Large intestine (tissue), 3 donors: ENCODE measurements around the gene WWOX. TPM values are rescaled to one million over a fixed set of nuclear protein-coding genes. Genes with fewer than 3 reads are reported as not detected.

Experiments
- DNase-seq, 2 donors: peaks; one replicate each; pipeline versions ENCODE4 v3.0.0 to v3.0.0-alpha.2; 2013
- H3K27ac ChIP-seq: one replicate; pipeline ENCODE4 v1.5.1; 2013; ENCODE audit warnings: low read length
- H3K27me3 ChIP-seq: 2 replicates; pipeline ENCODE4 v1.6.1; 2013; ENCODE audit warnings: low read length; ENCODE audit not compliant: control insufficient read depth, insufficient read depth
- H3K36me3 ChIP-seq: 2 replicates; pipeline ENCODE4 v1.6.1; 2013; ENCODE audit warnings: low read length; ENCODE audit not compliant: control insufficient read depth, insufficient read depth
- H3K4me1 ChIP-seq: one replicate; pipeline ENCODE4 v1.6.1; 2013; ENCODE audit warnings: low read length; ENCODE audit not compliant: control insufficient read depth, insufficient read depth
- H3K4me3 ChIP-seq: one replicate; pipeline ENCODE4 v1.5.1; 2013; ENCODE audit warnings: low read length
- H3K9me3 ChIP-seq: one replicate; pipeline ENCODE4 v1.6.1; 2013; ENCODE audit warnings: mild to moderate bottlenecking, low read depth, low read length, moderate library complexity; ENCODE audit not compliant: control insufficient read depth
- WGBS: methylation state at CpG from one replicate; pipeline ENCODE4 v1.1.5; 2013; ENCODE audit warnings: low lambda C conversion rate; ENCODE audit not compliant: insufficient coverage; 5-methylcytosine and 5-hydroxymethylcytosine counted together
- polyA plus RNA-seq: library from polyadenylated mRNA; unstranded; fragments of 120-200 nt; gene quantifications from one replicate; pipeline ENCODE4 v1.2.1, GENCODE V29; 2013

WWOX gene
- polyA plus RNA-seq, 1 donor, result 16.2 TPM

GRCh38 chr16:78137782-78138616, 38.5 kb downstream of the WWOX start:
- WGBS, result 88% methylated on average over 3 of the region's 8 CpGs
- no peaks in the 10 kb centered on the region for H3K9me3 ChIP-seq

GRCh38 chr16:78140818-78141466, 41.5 kb downstream of the WWOX start:
- no peak overlapping the region for H3K27ac ChIP-seq
- peak in 1 of 2 donors; percentile 35 for DNase-seq
- 20% methylated on average over 1 of the region's 6 CpGs for WGBS

More at GRCh38 chr16:78137782-78138616, 38.5 kb downstream of the WWOX start:
- no peaks in the 10 kb centered on the region for H3K4me1 ChIP-seq
- no peak overlapping the region for H3K27ac ChIP-seq
- no peaks in the 10 kb centered on the region for H3K27me3 ChIP-seq
- H3K36me3 ChIP-seq, result no peaks in the 10 kb centered on the region
- H3K4me3 ChIP-seq, result no peak overlapping the region
- no peak for DNase-seq

GRCh38 chr16:78142788-78143187, 43.3 kb downstream of the WWOX start:
- Histone ChIP-seq H3K4me1 (no peaks in the 10 kb centered on the region), H3K4me3 (no peak overlapping the region), H3K27ac (no peak overlapping the region), H3K27me3 (no peaks in the 10 kb centered on the region), H3K9me3 (no peaks in the 10 kb centered on the region), H3K36me3 (no peaks in the 10 kb centered on the region)
- no peak for DNase-seq
- WGBS, result 86% methylated on average over 1 of the region's 1 CpG

More at GRCh38 chr16:78140818-78141466, 41.5 kb downstream of the WWOX start:
- no peaks in the 10 kb centered on the region for H3K36me3 ChIP-seq
- H3K9me3 ChIP-seq, result no peaks in the 10 kb centered on the region
- H3K4me3 ChIP-seq, result no peak overlapping the region
- H3K27me3 ChIP-seq, result no peaks in the 10 kb centered on the region
- no peaks in the 10 kb centered on the region for H3K4me1 ChIP-seq

- no peaks in the 10 kb centered on the region for H3K36me3 ChIP-seq
- no peak for DNase-seq
- H3K9me3 ChIP-seq, result no peaks in the 10 kb centered on the region
- H3K4me1 ChIP-seq, result no peaks in the 10 kb centered on the region
- no CpG with 5 or more reads among the region's 5 CpGs for WGBS
- H3K27me3 ChIP-seq, result no peaks in the 10 kb centered on the region
- H3K4me3 ChIP-seq, result no peak overlapping the region
- H3K27ac ChIP-seq, result no peak overlapping the region
Measured at GRCh38 chr16:78146807-78147206, 47.4 kb downstream of the WWOX start.

- H3K27ac ChIP-seq, result no peak overlapping the region
- no peaks in the 10 kb centered on the region for H3K36me3 ChIP-seq
- no peak for DNase-seq
- no peaks in the 10 kb centered on the region for H3K9me3 ChIP-seq
- WGBS, result 60% methylated on average over 3 of the region's 10 CpGs
- no peaks in the 10 kb centered on the region for H3K4me1 ChIP-seq
- no peak overlapping the region for H3K4me3 ChIP-seq
- no peaks in the 10 kb centered on the region for H3K27me3 ChIP-seq
Measured at GRCh38 chr16:78147911-78148401, 48.5 kb downstream of the WWOX start.

- Histone ChIP-seq H3K27ac (no peak overlapping the region), H3K9me3 (no peaks in the 10 kb centered on the region), H3K36me3 (no peaks in the 10 kb centered on the region), H3K4me3 (no peak overlapping the region), H3K4me1 (no peaks in the 10 kb centered on the region), H3K27me3 (no peaks in the 10 kb centered on the region)
- no CpG with 5 or more reads among the region's 6 CpGs for WGBS
- no peak for DNase-seq
Measured at GRCh38 chr16:78150233-78150632, 50.8 kb downstream of the WWOX start.

GRCh38 chr16:78154729-78155461, 55.4 kb downstream of the WWOX start:
- Histone ChIP-seq H3K27me3 (no peaks in the 10 kb centered on the region), H3K36me3 (no peaks in the 10 kb centered on the region), H3K4me1 (no peaks in the 10 kb centered on the region), H3K9me3 (no peaks in the 10 kb centered on the region), H3K4me3 (no peak overlapping the region), H3K27ac (no peak overlapping the region)
- WGBS, result 50% methylated on average over 2 of the region's 5 CpGs
- no peak for DNase-seq

GRCh38 chr16:78155791-78156345, 56.4 kb downstream of the WWOX start:
- Histone ChIP-seq H3K27me3 (no peaks in the 10 kb centered on the region), H3K27ac (no peak overlapping the region), H3K4me3 (no peak overlapping the region), H3K4me1 (no peaks in the 10 kb centered on the region), H3K9me3 (no peaks in the 10 kb centered on the region), H3K36me3 (no peaks in the 10 kb centered on the region)
- DNase-seq, result no peak
- 22% methylated on average over 2 of the region's 7 CpGs for WGBS

GRCh38 chr16:78161023-78161729, 61.7 kb downstream of the WWOX start:
- Histone ChIP-seq H3K4me3 (no peak overlapping the region), H3K36me3 (no peaks in the 10 kb centered on the region), H3K4me1 (no peaks in the 10 kb centered on the region), H3K27me3 (no peaks in the 10 kb centered on the region), H3K9me3 (no peaks in the 10 kb centered on the region), H3K27ac (no peak overlapping the region)
- 96% methylated on average over 3 of the region's 5 CpGs for WGBS
- no peak for DNase-seq
